Measurements from ENCODE around the gene PLEKHA7. TPM values are rescaled to one million over a fixed set of nuclear protein-coding genes. Genes with fewer than 3 reads are reported as not detected.
A peak's percentile ranks its signal among the peaks of the same experiment; 100 is the strongest.

Gene PLEKHA7
- total RNA-seq, 6 donors from 2014 or later, result 27.5 to 87.0 (median 48.6) TPM

- peaks cover 8 to 68% (median 24%) of the 10 kb centered on the region in 4 donors for H3K4me1 ChIP-seq
- ATAC-seq (ENCODE audit: low FRiP score in 2 of 2) (no peak), DNase-seq (no peak)
- no peak overlapping the region for H3K27ac ChIP-seq
- H3K9me3 ChIP-seq, result no peaks in the 10 kb centered on the region
- H3K36me3 ChIP-seq, result no peaks in the 10 kb centered on the region
- no peak for TF ChIP-seq EP300 (IDR thresholded peaks at IDR 0.05)
- TF ChIP-seq POLR2A (IDR thresholded peaks at IDR 0.05), result no peak
- no peak for TF ChIP-seq POLR2AphosphoS5 (IDR thresholded peaks at IDR 0.05)
- TF ChIP-seq CTCF (IDR thresholded peaks at IDR 0.05), result no peak
- no peaks in the 10 kb centered on the region for H3K27me3 ChIP-seq
- H3K4me3 ChIP-seq, result no peak overlapping the region
- 81 to 83% methylated on average over 2 of the region's 2 CpGs for WGBS, 2 donors
These were observed 30.0 kb downstream of the PLEKHA7 start for GRCh38 chr11:16984229-16984628.

GRCh38 chr11:16982809-16983208, 31.4 kb downstream of the PLEKHA7 start:
- DNase-seq (no peak), ATAC-seq (ENCODE audit: low FRiP score in 2 of 2) (no peak)
- Histone ChIP-seq H3K27ac (peak overlapping the region; percentile 64 to 75 (median 69)), H3K4me3 (no peak overlapping the region), H3K27me3 (no peaks in the 10 kb centered on the region), H3K36me3 (no peaks in the 10 kb centered on the region), H3K4me1 (peaks cover 8 to 74% (median 27%) of the 10 kb centered on the region in 4 donors), H3K9me3 (no peaks in the 10 kb centered on the region)
- 77 to 83% methylated on average over 1 of the region's 1 CpG for WGBS, 2 donors
- TF ChIP-seq EP300 (IDR thresholded peaks at IDR 0.05) (no peak), POLR2A (IDR thresholded peaks at IDR 0.05) (no peak), POLR2AphosphoS5 (IDR thresholded peaks at IDR 0.05) (no peak), CTCF (IDR thresholded peaks at IDR 0.05) (no peak)

DNA sequence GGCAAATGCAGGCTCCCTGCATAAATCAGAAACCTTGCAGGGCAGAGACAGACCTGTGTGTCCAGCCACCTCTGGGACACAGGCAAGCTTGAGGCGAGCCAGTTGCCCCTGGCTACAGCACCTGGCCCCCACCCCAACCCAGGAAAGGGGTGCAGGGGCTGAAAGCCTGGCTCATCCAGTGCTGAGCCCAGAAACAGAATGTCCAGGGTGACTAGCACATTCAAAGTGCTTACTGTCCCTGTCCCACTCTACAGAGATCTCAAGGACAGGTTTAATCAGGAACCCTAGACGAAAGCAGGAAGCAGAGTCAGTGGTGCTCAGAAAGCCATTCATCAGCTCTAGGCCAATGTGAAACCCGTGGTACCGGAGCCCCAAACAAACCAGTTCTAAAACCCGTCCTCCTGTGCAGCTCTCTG, 31.9 kb downstream of the PLEKHA7 start:
- ATAC-seq (ENCODE audit: low FRiP score in 2 of 2), result peak in 1 of 2 donors; percentile 59
- Histone ChIP-seq H3K4me3 (no peak overlapping the region), H3K27ac (peak overlapping the region; percentile 64 to 75 (median 69)), H3K36me3 (no peaks in the 10 kb centered on the region), H3K27me3 (no peaks in the 10 kb centered on the region), H3K4me1 (peaks cover 8 to 70% (median 27%) of the 10 kb centered on the region in 4 donors), H3K9me3 (no peaks in the 10 kb centered on the region)
- TF ChIP-seq EP300 (IDR thresholded peaks at IDR 0.05) (peak in 1 of 4 donors; percentile 12), CTCF (IDR thresholded peaks at IDR 0.05) (no peak), POLR2A (IDR thresholded peaks at IDR 0.05) (no peak), POLR2AphosphoS5 (IDR thresholded peaks at IDR 0.05) (peak in 1 of 2 donors; percentile 9)
- DNase-seq, result peak in 1 of 2 donors; percentile 66
- WGBS, 2 donors, result 46% methylated on average over 5 of the region's 5 CpGs; no CpG with 5 or more reads in 1 of the 2 donors

- no peak for DNase-seq
- peak; percentile 23 to 36 for ATAC-seq (ENCODE audit: low FRiP score in 2 of 2)
- Histone ChIP-seq H3K36me3 (no peaks in the 10 kb centered on the region), H3K27me3 (no peaks in the 10 kb centered on the region), H3K27ac (peak overlapping the region; percentile 64 to 75 (median 69)), H3K4me3 (no peak overlapping the region), H3K9me3 (no peaks in the 10 kb centered on the region), H3K4me1 (peaks cover 7 to 67% (median 23%) of the 10 kb centered on the region in 4 donors)
- WGBS, 2 donors, result 41 to 60% methylated on average over 9 of the region's 9 CpGs
- no peak for TF ChIP-seq CTCF (IDR thresholded peaks at IDR 0.05)
- TF ChIP-seq POLR2AphosphoS5 (IDR thresholded peaks at IDR 0.05), result no peak
- no peak for TF ChIP-seq POLR2A (IDR thresholded peaks at IDR 0.05)
- no peak for TF ChIP-seq EP300 (IDR thresholded peaks at IDR 0.05)
These were observed 32.5 kb downstream of the PLEKHA7 start for GRCh38 chr11:16981651-16982194.

Measured in upper lobe of left lung (tissue), 6 donors.